Astrocyte (in vitro differentiated cells and primary cell): ENCODE measurements around the gene PLXNB1. TPM values are rescaled to one million over a fixed set of nuclear protein-coding genes. Genes with fewer than 3 reads are reported as not detected.

Source experiments
- DNase-seq: peaks from one replicate; pipeline ENCODE4 v3.0.0-alpha.2; 2010; ENCODE audit warnings: low read depth
- FAIRE-seq: peaks from 2 replicates; lab custom pipeline; 2011; peaks lifted over from hg19 to GRCh38; lab: Jason Lieb, UNC
- H2AFZ ChIP-seq: 2 replicates; pipeline ENCODE4 v1.6.0; 2012; ENCODE audit warnings: low read depth, low read length, inconsistent platforms
- H3K27ac ChIP-seq: 2 replicates; pipeline ENCODE4 v1.5.1; 2011; ENCODE audit warnings: low read depth, low read length, inconsistent platforms
- H3K27me3 ChIP-seq: 2 replicates; pipeline ENCODE4 v1.6.0; 2011; ENCODE audit warnings: low read length, inconsistent platforms; ENCODE audit not compliant: insufficient read depth
- H3K36me3 ChIP-seq: 2 replicates; pipeline ENCODE4 v1.5.1; 2011; ENCODE audit warnings: low read length, inconsistent platforms; ENCODE audit not compliant: insufficient read depth
- H3K4me1 ChIP-seq: 2 replicates; pipeline ENCODE4 v1.5.1; 2011; ENCODE audit warnings: low read length, inconsistent platforms; ENCODE audit not compliant: insufficient read depth
- H3K4me2 ChIP-seq: 2 replicates; pipeline ENCODE4 v1.6.0; 2012; ENCODE audit warnings: low read length, inconsistent platforms
- H3K4me3 ChIP-seq: 2 replicates; pipeline ENCODE4 v1.5.1; 2011; ENCODE audit warnings: low read depth, mild to moderate bottlenecking, low read length, inconsistent platforms; ENCODE audit not compliant: insufficient read depth
- H3K79me2 ChIP-seq: 2 replicates; pipeline ENCODE4 v1.6.0; 2012; ENCODE audit warnings: mild to moderate bottlenecking, low read length, inconsistent platforms; ENCODE audit not compliant: insufficient read depth
- H3K9ac ChIP-seq: 2 replicates; pipeline ENCODE4 v1.6.0; 2012; ENCODE audit warnings: mild to moderate bottlenecking, low read length, inconsistent platforms
- H3K9me3 ChIP-seq: 2 replicates; pipeline ENCODE4 v1.5.1; 2012; ENCODE audit warnings: low read depth, mild to moderate bottlenecking, low read length, inconsistent platforms; ENCODE audit not compliant: insufficient read depth
- H4K20me1 ChIP-seq: 2 replicates; pipeline ENCODE4 v1.6.0; 2012; ENCODE audit warnings: low read length, inconsistent platforms; ENCODE audit not compliant: insufficient read depth
- H3K27ac Mint-ChIP-seq: one replicate; pipeline ENCODE4 v1.8.0; 2021; ENCODE audit warnings: mild to moderate bottlenecking, mixed read lengths; ENCODE audit not compliant: unreplicated experiment
- H3K27me3 Mint-ChIP-seq: one replicate; pipeline ENCODE4 v1.8.0; 2021; ENCODE audit warnings: low read depth, mixed read lengths; ENCODE audit not compliant: unreplicated experiment
- H3K36me3 Mint-ChIP-seq: one replicate; pipeline ENCODE4 v1.8.0; 2021; ENCODE audit warnings: low read depth, mixed read lengths; ENCODE audit not compliant: unreplicated experiment
- H3K4me1 Mint-ChIP-seq: one replicate; pipeline ENCODE4 v1.8.0; 2021; ENCODE audit warnings: low read depth, mixed read lengths; ENCODE audit not compliant: unreplicated experiment
- H3K4me3 Mint-ChIP-seq: one replicate; pipeline ENCODE4 v1.8.0; 2021; ENCODE audit warnings: mild to moderate bottlenecking, moderate library complexity, mixed read lengths; ENCODE audit not compliant: unreplicated experiment
- H3K9me3 Mint-ChIP-seq: one replicate; pipeline ENCODE4 v1.8.0; 2021; ENCODE audit warnings: mild to moderate bottlenecking, mixed read lengths; ENCODE audit not compliant: unreplicated experiment
- CTCF ChIP-seq: IDR thresholded peaks from 2 replicates; pipeline ENCODE4 v1.5.1; 2011; ENCODE audit warnings: low read depth, mild to moderate bottlenecking, inconsistent platforms, low read length, moderate library complexity; ENCODE audit not compliant: insufficient read depth
- EZH2 ChIP-seq: IDR thresholded peaks from 2 replicates; pipeline ENCODE4 v1.6.1; 2012; ENCODE audit warnings: mild to moderate bottlenecking, low read length, inconsistent platforms; ENCODE audit not compliant: insufficient read depth
- total RNA-seq: library from RNA; stranded (reverse); gene quantifications from 2 replicates; pipeline ENCODE4 v1.2.1, GENCODE V29; 2021

The PLXNB1 gene
- total RNA-seq, 1 donor from 2014 or later: 59.2 TPM

- FAIRE-seq (no peak), DNase-seq (no peak)
- TF ChIP-seq CTCF: no peak
- TF ChIP-seq EZH2: no peak
- Histone ChIP-seq H3K9ac (peak overlapping the region; percentile 97), H3K9me3 (no peaks in the 10 kb centered on the region), H2AFZ (no peak overlapping the region), H4K20me1 (peaks cover 14% of the 10 kb centered on the region), H3K27me3 (no peaks in the 10 kb centered on the region), H3K4me3 (no peak overlapping the region), H3K4me2 (peak overlapping the region; percentile 87), H3K79me2 (peaks cover 64% of the 10 kb centered on the region), H3K27ac (peak overlapping the region; percentile 100), H3K36me3 (peaks cover 8% of the 10 kb centered on the region), H3K4me1 (peaks cover 29% of the 10 kb centered on the region)
- Mint-ChIP-seq H3K27ac (peak overlapping the region; percentile 49), H3K36me3 (peaks cover 14% of the 10 kb centered on the region), H3K4me1 (peaks cover 14% of the 10 kb centered on the region), H3K4me3 (no peak overlapping the region), H3K27me3 (no peaks in the 10 kb centered on the region), H3K9me3 (no peaks in the 10 kb centered on the region)
These were observed 37.8 kb upstream of the PLXNB1 start for GRCh38 chr3:48467473-48468267.

GRCh38 chr3:48467110-48467454 is 37.2 kb upstream of the PLXNB1 start:
- TF ChIP-seq EZH2 (no peak), CTCF (no peak)
- H3K79me2 ChIP-seq: peaks cover 58% of the 10 kb centered on the region

More at GRCh38 chr3:48467110-48467454, 37.2 kb upstream of the PLXNB1 start:
- no peaks in the 10 kb centered on the region for H3K9me3 Mint-ChIP-seq
- no peak overlapping the region for H3K4me3 Mint-ChIP-seq
- Histone ChIP-seq H3K4me3 (peak overlapping the region; percentile 61), H3K27ac (peak overlapping the region; percentile 100), H3K36me3 (peaks cover 9% of the 10 kb centered on the region), H4K20me1 (peaks cover 14% of the 10 kb centered on the region), H3K27me3 (no peaks in the 10 kb centered on the region), H3K9ac (peak overlapping the region; percentile 97), H3K4me1 (peaks cover 29% of the 10 kb centered on the region), H3K9me3 (no peaks in the 10 kb centered on the region), H3K4me2 (peak overlapping the region; percentile 87), H2AFZ (no peak overlapping the region)
- FAIRE-seq (no peak), DNase-seq (no peak)
- H3K4me1 Mint-ChIP-seq: peaks cover 14% of the 10 kb centered on the region
- peak overlapping the region; percentile 83 for H3K27ac Mint-ChIP-seq
- peaks cover 14% of the 10 kb centered on the region for H3K36me3 Mint-ChIP-seq
- H3K27me3 Mint-ChIP-seq: no peaks in the 10 kb centered on the region
